Measurements from ENCODE around the gene TMEM8B. TPM values are rescaled to one million over a fixed set of nuclear protein-coding genes. Genes with fewer than 3 reads are reported as not detected.

Gene TMEM8B
- total and polyA plus RNA-seq, 10 of the 15 experiments (the other 5 are each of a cell fraction or from before 2014, with no cell fraction given) = 0.19 to 7.6 (median 2.5) TPM

- TF ChIP-seq, protein P1, sequence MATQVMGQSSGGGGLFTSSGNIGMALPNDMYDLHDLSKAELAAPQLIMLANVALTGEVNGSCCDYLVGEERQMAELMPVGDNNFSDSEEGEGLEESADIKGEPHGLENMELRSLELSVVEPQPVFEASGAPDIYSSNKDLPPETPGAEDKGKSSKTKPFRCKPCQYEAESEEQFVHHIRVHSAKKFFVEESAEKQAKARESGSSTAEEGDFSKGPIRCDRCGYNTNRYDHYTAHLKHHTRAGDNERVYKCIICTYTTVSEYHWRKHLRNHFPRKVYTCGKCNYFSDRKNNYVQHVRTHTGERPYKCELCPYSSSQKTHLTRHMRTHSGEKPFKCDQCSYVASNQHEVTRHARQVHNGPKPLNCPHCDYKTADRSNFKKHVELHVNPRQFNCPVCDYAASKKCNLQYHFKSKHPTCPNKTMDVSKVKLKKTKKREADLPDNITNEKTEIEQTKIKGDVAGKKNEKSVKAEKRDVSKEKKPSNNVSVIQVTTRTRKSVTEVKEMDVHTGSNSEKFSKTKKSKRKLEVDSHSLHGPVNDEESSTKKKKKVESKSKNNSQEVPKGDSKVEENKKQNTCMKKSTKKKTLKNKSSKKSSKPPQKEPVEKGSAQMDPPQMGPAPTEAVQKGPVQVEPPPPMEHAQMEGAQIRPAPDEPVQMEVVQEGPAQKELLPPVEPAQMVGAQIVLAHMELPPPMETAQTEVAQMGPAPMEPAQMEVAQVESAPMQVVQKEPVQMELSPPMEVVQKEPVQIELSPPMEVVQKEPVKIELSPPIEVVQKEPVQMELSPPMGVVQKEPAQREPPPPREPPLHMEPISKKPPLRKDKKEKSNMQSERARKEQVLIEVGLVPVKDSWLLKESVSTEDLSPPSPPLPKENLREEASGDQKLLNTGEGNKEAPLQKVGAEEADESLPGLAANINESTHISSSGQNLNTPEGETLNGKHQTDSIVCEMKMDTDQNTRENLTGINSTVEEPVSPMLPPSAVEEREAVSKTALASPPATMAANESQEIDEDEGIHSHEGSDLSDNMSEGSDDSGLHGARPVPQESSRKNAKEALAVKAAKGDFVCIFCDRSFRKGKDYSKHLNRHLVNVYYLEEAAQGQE (IDR thresholded peaks at IDR 0.05; ENCODE audit: low read depth, low read length) = no peak
- TF ChIP-seq SMC3 (IDR thresholded peaks at IDR 0.05; ENCODE audit: borderline replicate concordance, low read length) = no peak
- TF ChIP-seq, protein P2, sequence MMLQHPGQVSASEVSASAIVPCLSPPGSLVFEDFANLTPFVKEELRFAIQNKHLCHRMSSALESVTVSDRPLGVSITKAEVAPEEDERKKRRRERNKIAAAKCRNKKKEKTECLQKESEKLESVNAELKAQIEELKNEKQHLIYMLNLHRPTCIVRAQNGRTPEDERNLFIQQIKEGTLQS (IDR thresholded peaks at IDR 0.05; ENCODE audit: borderline replicate concordance, extremely low read depth, low read depth, low read length) = no peak
Observed at GRCh38 chr9:35872505-35872904, 43.5 kb downstream of the TMEM8B start (continued).

DNA sequence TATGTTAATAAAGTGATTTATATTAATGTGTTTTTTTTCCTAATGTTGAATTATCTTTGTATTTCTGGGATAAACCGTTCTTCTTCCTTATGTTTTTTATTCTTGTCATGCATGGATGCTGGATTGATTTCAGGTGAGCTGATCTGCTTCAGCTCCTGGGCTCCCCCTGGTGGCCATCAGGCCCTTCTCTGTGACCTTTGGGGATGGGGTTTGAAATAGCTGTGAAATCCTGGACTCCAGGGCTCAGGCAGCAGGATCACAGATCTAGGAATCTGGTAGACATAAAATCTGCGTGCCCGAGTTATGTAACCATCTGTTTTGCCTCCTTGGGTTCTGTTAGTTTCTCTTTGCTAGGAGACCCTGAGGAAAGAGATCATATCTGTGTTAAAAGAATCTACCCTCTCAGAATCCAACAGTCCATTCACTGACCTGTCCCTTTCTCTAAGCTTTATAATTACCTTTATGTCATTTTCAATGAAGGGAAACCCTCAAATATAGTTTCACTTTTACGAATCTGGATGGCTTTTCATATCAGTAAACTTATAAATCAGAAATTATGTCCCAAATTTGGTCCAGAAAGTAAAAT, 53.3 kb downstream of the TMEM8B start:
- WGBS (ENCODE audit: insufficient coverage, insufficient replicate concordance, low lambda C conversion rate, missing lambda C conversion rate) = 0% methylated on average over 4 of the region's 4 CpGs
- no peaks in the 10 kb centered on the region for H3K4me1 ChIP-seq (ENCODE audit: control insufficient read depth, insufficient read depth, low read length)
- no peak overlapping the region for H2AFZ ChIP-seq (ENCODE audit: control insufficient read depth, low read depth, low read length)
- in situ Hi-C loops (cut with MboI) = loop anchor here (5.0 kb wide), 1 partner anchor 95 kb away; no protein-coding TSS in a partner anchor
- H3K9ac ChIP-seq (ENCODE audit: control insufficient read depth, insufficient read depth, low read length) = no peak overlapping the region
- POLR2A ChIA-PET = interaction anchor here (0.5 to 2.3 kb wide), 3 partner anchors 56 to 119 kb away, joined by 4 to 11 read pairs (median 4); no protein-coding TSS in a partner anchor
- CTCF ChIA-PET = interaction anchor here (0.7 to 6.6 kb wide), 48 partner anchors 9 to 278 kb away, joined by 3 to 292 read pairs (median 6); partner anchors contain the start of genes CREB3, FAM221B, GBA2 and HINT2
- ATAC-seq = peak; percentile 83
- H3K79me2 ChIP-seq (ENCODE audit: control insufficient read depth, insufficient read depth, low read length) = no peaks in the 10 kb centered on the region
- RAD21 ChIA-PET (ENCODE audit: unreplicated experiment) = interaction anchor here (0.7 to 6.2 kb wide), 28 partner anchors 9 to 278 kb away, joined by 3 to 138 read pairs (median 5); partner anchors contain the start of genes CREB3, FAM221B, GBA2 and HINT2
- no TSS peak for BruUV-seq (replicated peaks)
- no peak overlapping the region for H3K27ac ChIP-seq (ENCODE audit: control insufficient read depth, insufficient read depth)
- intact Hi-C loops (cut with micrococcal nuclease; ENCODE audit: unreplicated experiment) = loop anchor here (1.0 to 5.0 kb wide), 3 partner anchors 56 to 145 kb away; no protein-coding TSS in a partner anchor
- H4K20me1 ChIP-seq (ENCODE audit: control insufficient read depth, insufficient read depth) = no peaks in the 10 kb centered on the region
- H3K4me2 ChIP-seq (ENCODE audit: control insufficient read depth, insufficient read depth) = no peak overlapping the region
- peak; percentile 20 for DNase-seq (ENCODE audit: low read depth, low spot score)
- no peak overlapping the region for H3K4me3 ChIP-seq
- peak; percentile 98 for FAIRE-seq
- H3K27me3 ChIP-seq (replicated peaks in 1 of 2; ENCODE audit: control insufficient read depth in 2 of 2, insufficient read depth in 2 of 2, low read length in 1 of 2) = no peaks in the 10 kb centered on the region
- SMC1A ChIA-PET (ENCODE audit: uncharacterized antibody, unreplicated experiment) = interaction anchor here (0.5 to 3.0 kb wide), 40 partner anchors 10 to 223 kb away, joined by 3 to 117 read pairs (median 5); partner anchors contain the start of genes ARHGEF39, FAM221B, OR13J1 and SPAG8
- H3K36me3 ChIP-seq (ENCODE audit: control insufficient read depth in 2 of 2, insufficient read depth in 2 of 2, low read length in 1 of 2) = no peaks in the 10 kb centered on the region
- peaks cover 3% of the 10 kb centered on the region; the same call in 1 of the 3 replicates for H3K9me3 ChIP-seq (replicated peaks; ENCODE audit: control insufficient read depth, insufficient read depth, low read length)
- TF ChIP-seq YY1 (IDR thresholded peaks at IDR 0.05; ENCODE audit: low read depth, low read length) (peak; percentile 73), SMC3 (IDR thresholded peaks at IDR 0.05; ENCODE audit: borderline replicate concordance, low read length) (peak; percentile 100), KLF5 (IDR thresholded peaks at IDR 0.05; ENCODE audit: partially characterized antibody) (no peak), STAT3 (IDR thresholded peaks at IDR 0.05; ENCODE audit: low read depth, low read length) (no peak), RCOR1 (conservative IDR thresholded peaks at IDR 0.05; ENCODE audit: low read depth, low read length) (no peak), E2F4 (IDR thresholded peaks at IDR 0.05; ENCODE audit: low read depth, low read length) (no peak), FOXM1 (IDR thresholded peaks at IDR 0.05; ENCODE audit: low read depth, low read length) (no peak), SP1 (IDR thresholded peaks at IDR 0.05; ENCODE audit: low read depth, low read length) (no peak), MYC (IDR thresholded peaks at IDR 0.05; ENCODE audit: insufficient read depth, insufficient read length, insufficient replicate concordance, low read length, severe bottlenecking) (no peak), FOS (IDR thresholded peaks at IDR 0.05; ENCODE audit: borderline replicate concordance, extremely low read depth, insufficient read length) (no peak), TCF12 (IDR thresholded peaks at IDR 0.05; ENCODE audit: low read depth, low read length) (no peak), CTCF (IDR thresholded peaks at IDR 0.05 in 2 of 3, conservative IDR thresholded peaks at IDR 0.05 in 1 of 3; ENCODE audit: control insufficient read depth in 2 of 3, extremely low read depth in 1 of 3, insufficient read depth in 1 of 3, low read depth in 3 of 3, low read length in 3 of 3) (peak; percentile 93 to 96 (median 93))

All from GM12878 (cell line).